Stomach (tissue), 9 donors: ENCODE data around the gene PFKFB2. TPM values are rescaled to one million over a fixed set of nuclear protein-coding genes. Genes with fewer than 3 reads are reported as not detected.

Experiments
- DNase-seq, 2 donors: peaks; one replicate each; pipeline versions ENCODE4 v3.0.0 to v3.0.0-alpha.2; 2013 to 2019
- H3K27ac ChIP-seq, 5 donors: fragments of 200-600 bp in 4 of 5; sonication (generic) in 4 of 5; one replicate each; pipeline ENCODE4 v1.5.1; 2013 to 2019; ENCODE audit warnings: mild to moderate bottlenecking in 1 of 5, moderate library complexity in 1 of 5
- H3K27me3 ChIP-seq, 3 donors: fragments of 200-600 bp; sonication (generic); one replicate each; pipeline ENCODE4 v1.5.1; 2017 to 2019; ENCODE audit warnings: mixed run types in 1 of 3
- H3K36me3 ChIP-seq, 4 donors: fragments of 200-600 bp; sonication (generic); 1 replicate in 3 of 4; 2 replicates in 1 of 4; pipeline ENCODE4 v1.5.1; 2016 to 2019
- H3K4me1 ChIP-seq, 4 donors: fragments of 200-600 bp; sonication (generic); one replicate each; pipeline ENCODE4 v1.5.1; 2016 to 2019
- H3K4me3 ChIP-seq, 4 donors: fragments of 200-600 bp; sonication (generic) in 3 of 4; one replicate each; pipeline ENCODE4 v1.5.1; 2016 to 2019; ENCODE audit warnings: mild to moderate bottlenecking in 1 of 4
- H3K9me3 ChIP-seq, 4 donors: fragments of 200-600 bp; sonication (generic); one replicate each; pipeline ENCODE4 v1.5.1; 2016 to 2019
- CTCF ChIP-seq, 7 experiments: fragments of 450-650 bp in 4 of 7; fragments of 200-600 bp in 3 of 7; sonication (generic) in 3 of 7; IDR thresholded peaks; one replicate each; pipeline ENCODE4 v1.5.1; 2016 to 2019; ENCODE audit warnings: antibody characterized with exemption in 7 of 7, control low read depth in 2 of 7, mild to moderate bottlenecking in 1 of 7
- EP300 ChIP-seq: sonication (generic); formaldehyde crosslinking; IDR thresholded peaks from one replicate; pipeline ENCODE4 v1.6.1; 2017; ENCODE audit warnings: antibody characterized with exemption
- POLR2A ChIP-seq, 4 donors: fragments of 450-650 bp; IDR thresholded peaks; one replicate each; pipeline ENCODE4 v1.6.1; 2016; ENCODE audit warnings: antibody characterized with exemption in 4 of 4, control low read depth in 2 of 4, mild to moderate bottlenecking in 1 of 4, moderate library complexity in 1 of 4
- POLR2AphosphoS5 ChIP-seq, 3 donors: sonication (generic); formaldehyde crosslinking; IDR thresholded peaks; one replicate each; pipeline ENCODE4 v1.6.1; 2016; ENCODE audit warnings: antibody characterized with exemption in 3 of 3
- WGBS, 5 donors: extraction: QIAGEN DNeasy Blood & Tissue Kit in 3 of 5; methylation state at CpG; one replicate each; pipeline versions ENCODE4 v1.1.5 to v1.1.7; 2013 to 2018; 5-methylcytosine and 5-hydroxymethylcytosine counted together
- intact Hi-C: fragments of 100-400 bp; cut with DNase I; formaldehyde crosslinking; loops from one replicate; pipeline ENCODE4 v1.15.1; 2023; ENCODE audit warnings: low total_unique reads
- polyA plus RNA-seq, 3 donors: library from polyadenylated mRNA; stranded (reverse); fragments of 200-250 nt; gene quantifications; one replicate each; pipeline ENCODE4 v1.2.3, GENCODE V29; 2013
- total RNA-seq, 5 donors: library from RNA; depleted of rRNA; stranded (reverse); fragments of >200 nt; gene quantifications; one replicate each; pipeline versions ENCODE4 v1.1.0 to v1.2.3, GENCODE V29; 2014 to 2016
- donor health status: healthy with polysubstance abuse.
- donor health status: Bipolar disorder and iron deficiency.
- donor health status: healthy.

The PFKFB2 gene
- total and polyA plus RNA-seq, 8 donors = 2.3 to 97.3 (median 15.4) TPM

DNA sequence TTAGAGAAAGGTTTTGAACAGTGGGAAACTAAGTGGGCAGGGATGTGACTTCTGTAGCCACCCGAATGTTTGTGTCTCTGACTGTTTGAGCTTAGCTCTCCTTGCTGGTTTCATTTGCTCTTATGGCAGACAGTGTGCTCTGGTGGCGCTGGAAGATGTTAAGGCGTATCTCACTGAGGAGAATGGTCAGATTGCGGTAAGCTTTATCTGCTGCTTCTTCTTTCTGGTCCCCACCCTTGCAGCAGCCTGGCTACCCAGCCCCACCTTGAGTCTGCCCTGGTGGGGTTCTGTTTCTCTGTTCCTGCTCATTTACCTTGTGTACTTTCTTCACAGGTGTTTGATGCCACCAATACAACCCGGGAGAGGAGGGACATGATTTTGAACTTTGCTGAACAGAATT, 9.9 kb downstream of the PFKFB2 start:
- no peak overlapping the region for H3K4me3 ChIP-seq
- intact Hi-C loops = no loop called here
- WGBS, 5 donors = 81 to 97% (median 90%) methylated on average over 5 of the region's 5 CpGs
- DNase-seq = no peak
- no peaks in the 10 kb centered on the region for H3K27me3 ChIP-seq
- H3K9me3 ChIP-seq = no peaks in the 10 kb centered on the region
- TF ChIP-seq POLR2A (IDR thresholded peaks at IDR 0.05) = no peak
- no peak for TF ChIP-seq POLR2AphosphoS5 (IDR thresholded peaks at IDR 0.05)
- H3K27ac ChIP-seq = no peak overlapping the region
- peaks cover 0 to 33% (median 30%) of the 10 kb centered on the region in 4 donors for H3K4me1 ChIP-seq
- H3K36me3 ChIP-seq = peaks cover 18 to 81% (median 79%) of the 10 kb centered on the region in 4 donors

DNA sequence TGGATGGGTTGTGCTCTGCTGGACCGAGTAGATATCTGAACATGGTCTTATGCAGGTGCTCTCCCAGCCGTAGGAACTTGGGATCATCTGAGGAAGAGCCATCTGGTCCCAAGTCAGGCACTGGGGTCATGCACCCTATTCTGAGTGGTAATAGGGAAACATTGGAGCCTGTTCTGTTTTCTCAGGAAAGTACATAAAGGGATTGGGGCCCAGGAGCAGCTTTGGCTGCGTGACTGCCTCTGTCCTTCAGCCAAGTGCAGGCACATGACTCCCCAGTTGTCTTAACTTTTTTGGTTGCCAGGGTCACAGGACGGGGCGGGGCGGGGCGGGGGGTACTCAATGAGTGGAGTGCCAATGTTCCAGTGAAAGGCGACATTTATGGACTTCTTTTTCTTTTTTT, 11.5 kb downstream of the PFKFB2 start:
- Histone ChIP-seq H3K27me3 (no peaks in the 10 kb centered on the region), H3K9me3 (no peaks in the 10 kb centered on the region), H3K36me3 (peaks cover 27 to 96% (median 94%) of the 10 kb centered on the region in 4 donors), H3K4me3 (no peak overlapping the region), H3K27ac (peak overlapping the region; percentile 18 to 67 (median 43)), H3K4me1 (peaks cover 0 to 34% (median 25%) of the 10 kb centered on the region in 4 donors)
- intact Hi-C loops = no loop called here
- 33 to 59% (median 44%) methylated on average over 8 of the region's 8 CpGs for WGBS, 5 donors
- no peak for TF ChIP-seq EP300
- TF ChIP-seq POLR2A (IDR thresholded peaks at IDR 0.05) = no peak
- peak; percentile 63 to 79 for DNase-seq

- peaks cover 49 to 100% (median 99%) of the 10 kb centered on the region in 4 donors for H3K36me3 ChIP-seq
- peaks cover 0 to 41% (median 19%) of the 10 kb centered on the region in 4 donors for H3K4me1 ChIP-seq
- H3K9me3 ChIP-seq = no peaks in the 10 kb centered on the region
- H3K4me3 ChIP-seq = no peak overlapping the region
- H3K27ac ChIP-seq = peak overlapping the region in 4 of 5 donors; percentile 26 to 66 (median 50)
- 22 to 38% (median 28%) methylated on average over 3 of the region's 3 CpGs for WGBS, 5 donors
- intact Hi-C loops = no loop called here
- no peaks in the 10 kb centered on the region for H3K27me3 ChIP-seq
- DNase-seq = no peak
- no peak for TF ChIP-seq POLR2AphosphoS5 (IDR thresholded peaks at IDR 0.05)
- TF ChIP-seq EP300 = no peak
- TF ChIP-seq POLR2A (IDR thresholded peaks at IDR 0.05) = no peak
- no peak for TF ChIP-seq CTCF (IDR thresholded peaks at IDR 0.05)
These were observed 14.1 kb downstream of the PFKFB2 start for GRCh38 chr1:207067185-207067584.

GRCh38 chr1:207067665-207068064, 14.6 kb downstream of the PFKFB2 start:
- Histone ChIP-seq H3K36me3 (peaks cover 50 to 100% (median 99%) of the 10 kb centered on the region in 4 donors), H3K4me1 (peaks cover 0 to 41% (median 19%) of the 10 kb centered on the region in 4 donors), H3K9me3 (no peaks in the 10 kb centered on the region), H3K4me3 (no peak overlapping the region), H3K27ac (peak overlapping the region in 4 of 5 donors; percentile 26 to 66 (median 50)), H3K27me3 (no peaks in the 10 kb centered on the region)
- no peak for TF ChIP-seq EP300
- TF ChIP-seq CTCF (IDR thresholded peaks at IDR 0.05) = no peak
- TF ChIP-seq POLR2AphosphoS5 (IDR thresholded peaks at IDR 0.05) = peak in 2 of 3 donors; percentile 26 to 37
- intact Hi-C loops = no loop called here
- peak in 1 of 2 donors; percentile 46 for DNase-seq
- 44 to 64% (median 58%) methylated on average over 5 of the region's 5 CpGs for WGBS, 5 donors

- intact Hi-C loops = no loop called here
- DNase-seq = no peak
These were observed 16.0 kb downstream of the PFKFB2 start for GRCh38 chr1:207069061-207069460.

More at GRCh38 chr1:207069061-207069460, 16.0 kb downstream of the PFKFB2 start:
- H3K9me3 ChIP-seq = no peaks in the 10 kb centered on the region
- peaks cover 48 to 98% (median 96%) of the 10 kb centered on the region in 4 donors for H3K36me3 ChIP-seq
- WGBS, 5 donors = 84 to 90% (median 89%) methylated on average over 3 of the region's 3 CpGs
- peaks cover 0 to 40% (median 17%) of the 10 kb centered on the region in 4 donors for H3K4me1 ChIP-seq
- TF ChIP-seq POLR2AphosphoS5 (IDR thresholded peaks at IDR 0.05) = no peak
- no peak for TF ChIP-seq CTCF (IDR thresholded peaks at IDR 0.05)
- TF ChIP-seq EP300 = no peak
- TF ChIP-seq POLR2A (IDR thresholded peaks at IDR 0.05) = no peak
- H3K4me3 ChIP-seq = no peak overlapping the region
- H3K27me3 ChIP-seq = no peaks in the 10 kb centered on the region
- H3K27ac ChIP-seq = peak overlapping the region in 2 of 5 donors; percentile 55 to 64
